SHP77 treated with DMSO at 0.1 percent for 48 hours (cell line): ENCODE measurements around the gene GPC5.
"Not testable (repeated sequence)": the region's sequence is repeated elsewhere in the genome, so short reads cannot be mapped to it uniquely, and the experiment has no call there.

Experiments used
- DNase-seq: peaks from one replicate; lab custom pipeline; 2025; lab: John Stamatoyannopoulos, UW

The GPC5 gene

DNA sequence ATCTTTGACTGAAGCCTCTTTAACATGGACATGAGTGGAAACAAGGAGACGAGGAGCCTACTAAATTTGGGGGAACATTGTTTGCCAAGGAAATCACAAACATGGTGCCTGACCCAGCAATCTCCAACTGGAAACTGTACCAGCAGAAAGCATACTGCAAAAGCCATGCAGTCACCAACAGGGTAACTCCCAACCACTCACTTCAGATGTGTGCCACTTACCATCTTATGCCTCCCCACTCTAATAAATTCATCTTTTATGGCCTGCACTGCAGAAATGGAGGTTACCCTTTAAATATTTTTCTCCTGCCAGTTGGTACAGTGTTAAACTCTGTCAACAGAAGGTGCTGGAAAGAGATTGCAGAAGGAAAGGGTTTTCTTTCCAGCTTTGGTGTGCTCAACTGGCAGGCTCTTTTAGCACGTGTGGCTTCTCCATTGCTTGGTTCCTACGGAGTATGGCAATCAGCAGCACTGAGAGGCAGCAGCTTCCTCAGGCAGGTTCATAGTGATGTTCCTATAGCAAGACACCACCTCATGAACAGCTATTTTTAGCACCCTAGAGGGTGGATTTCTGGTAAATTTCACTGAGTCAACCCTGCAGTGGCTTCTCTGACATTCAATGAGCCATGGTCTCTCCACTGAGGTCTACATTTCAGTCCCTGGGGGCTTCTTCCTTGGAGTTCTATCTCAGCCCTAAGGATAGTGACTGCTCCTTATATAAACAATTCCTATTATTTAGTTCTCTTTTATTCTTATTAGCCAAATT is 29.6 kb upstream of the GPC5 start:
- no peak for DNase-seq

- DNase-seq: no peak
Measured at GRCh38 chr13:91369441-91369831, 29.0 kb upstream of the GPC5 start.

DNA sequence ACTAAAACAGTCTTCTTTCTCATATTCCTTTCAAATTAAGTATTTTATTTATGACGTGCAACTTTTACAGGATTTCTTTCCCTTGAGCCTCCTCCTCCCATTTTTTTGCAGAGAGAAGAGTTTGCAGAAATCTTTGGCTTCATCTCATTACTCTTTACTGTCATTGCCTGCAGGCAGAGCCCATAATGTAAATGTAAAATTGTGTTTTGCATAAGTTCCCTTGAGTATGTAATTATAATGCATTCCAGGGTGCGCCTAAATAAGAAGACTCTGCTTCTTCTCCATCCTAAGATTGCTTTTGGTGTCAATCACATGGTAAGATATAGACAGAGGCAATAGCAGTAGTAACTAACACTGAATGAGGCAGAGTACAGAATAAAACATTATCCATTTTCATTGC is 27.9 kb upstream of the GPC5 start:
- no peak for DNase-seq

GRCh38 chr13:91372911-91373310 is 25.5 kb upstream of the GPC5 start:
- no peak for DNase-seq

- DNase-seq: no peak
Measured at GRCh38 chr13:91375116-91375729, 23.2 kb upstream of the GPC5 start.

DNA sequence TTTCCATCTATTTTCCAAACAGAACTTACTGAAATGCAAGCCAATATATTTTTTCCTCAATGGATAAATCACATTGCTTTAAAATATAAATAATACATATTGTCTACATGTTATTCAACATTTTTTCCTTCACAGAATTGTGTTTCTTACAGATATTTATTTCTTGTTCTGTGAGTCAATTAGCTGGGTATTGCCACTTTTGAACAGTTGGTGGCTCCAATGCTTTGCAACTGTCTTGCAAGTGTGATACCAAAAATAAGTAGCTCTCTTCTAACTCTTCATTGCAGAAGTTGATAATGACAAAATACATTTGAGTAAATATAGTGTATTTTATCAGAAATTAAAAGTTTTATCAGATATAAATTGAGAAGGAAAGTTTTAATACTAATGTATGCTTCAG is 17.1 kb upstream of the GPC5 start:
- DNase-seq: no peak

DNA sequence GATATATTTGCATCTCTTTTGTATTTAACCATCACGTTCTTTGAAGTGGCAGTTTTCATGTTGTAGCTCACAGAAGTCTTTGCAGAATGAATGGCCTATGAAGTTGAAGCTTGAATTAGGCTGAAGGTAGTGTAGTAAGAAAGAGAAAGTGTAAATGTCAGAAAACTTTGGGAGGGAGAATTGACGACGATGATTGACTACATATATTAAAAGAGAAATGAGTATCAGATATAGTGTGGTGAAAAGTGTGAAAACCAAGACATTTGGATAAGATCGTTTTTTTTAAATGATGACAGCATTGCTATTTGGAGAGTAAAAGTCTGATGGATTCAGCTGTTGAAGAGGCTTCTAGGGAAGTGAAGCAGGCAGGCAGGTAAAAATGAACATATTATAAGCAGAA is 14.6 kb upstream of the GPC5 start:
- DNase-seq: no peak

DNA sequence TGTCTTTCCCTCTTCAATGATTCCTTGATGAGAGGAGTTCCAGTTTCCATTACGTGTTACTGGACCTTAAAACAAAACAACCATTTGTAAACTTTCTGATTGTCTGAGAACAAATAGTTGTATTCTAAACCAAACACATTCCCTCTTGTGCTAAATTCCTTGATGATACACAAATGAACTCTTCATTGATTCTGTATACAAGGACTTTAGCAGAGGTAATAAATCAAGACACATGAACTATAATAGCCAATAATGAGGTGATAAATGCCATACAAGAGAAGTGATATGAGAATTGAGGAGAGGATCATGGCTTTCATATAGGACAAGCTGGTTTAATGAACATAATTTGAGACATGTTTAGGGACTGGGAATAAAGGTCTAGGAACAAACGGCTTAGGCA is 13.5 kb upstream of the GPC5 start:
- DNase-seq: no peak

GRCh38 chr13:91389186-91389585 is 9.2 kb upstream of the GPC5 start:
- no peak for DNase-seq

GRCh38 chr13:91397595-91397994 is 826 bp upstream of the GPC5 start:
- DNase-seq: no peak

DNA sequence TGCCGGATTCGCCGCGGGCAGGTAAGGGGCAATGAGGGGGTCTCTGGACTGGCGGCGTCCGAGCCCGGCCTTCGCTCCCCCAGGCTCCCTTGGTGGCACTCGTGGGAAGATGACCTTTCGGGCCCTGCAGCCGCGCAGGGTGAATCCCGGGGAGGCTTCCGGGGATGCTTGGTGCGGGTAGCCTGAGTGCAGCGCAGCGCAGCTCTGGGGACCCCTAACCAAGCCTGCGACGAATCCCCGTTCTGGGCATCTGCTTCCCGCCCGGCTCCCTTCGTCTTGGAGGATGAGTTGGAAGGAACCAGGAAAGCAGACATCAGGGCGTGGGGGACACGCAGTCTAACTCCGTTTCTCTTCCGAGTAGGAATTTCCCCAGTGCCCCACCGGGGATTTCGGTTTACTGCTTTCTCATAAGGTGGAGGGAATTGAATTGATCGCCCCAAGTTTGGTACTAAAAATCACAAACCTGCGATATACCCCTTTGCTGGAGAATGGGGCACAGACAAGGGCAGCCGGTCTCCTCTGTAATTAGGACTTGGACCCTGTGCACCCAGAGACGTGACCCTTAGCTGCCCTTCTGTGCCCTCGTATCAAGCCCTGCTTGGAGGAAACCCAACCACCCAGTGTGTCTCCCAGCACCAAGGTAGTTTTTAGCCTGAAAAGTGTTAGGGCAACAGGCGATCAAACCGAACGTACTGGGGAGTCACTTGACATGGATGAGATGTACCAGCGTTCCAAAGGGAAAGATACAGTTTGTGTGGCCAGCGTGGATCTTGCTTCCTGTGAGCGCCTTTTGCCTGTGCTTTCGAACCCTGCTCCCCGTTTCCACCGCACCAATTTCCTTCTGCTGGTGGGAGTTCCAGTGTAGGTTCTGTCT is 1.0 kb downstream of the GPC5 start:
- DNase-seq: no peak

DNA sequence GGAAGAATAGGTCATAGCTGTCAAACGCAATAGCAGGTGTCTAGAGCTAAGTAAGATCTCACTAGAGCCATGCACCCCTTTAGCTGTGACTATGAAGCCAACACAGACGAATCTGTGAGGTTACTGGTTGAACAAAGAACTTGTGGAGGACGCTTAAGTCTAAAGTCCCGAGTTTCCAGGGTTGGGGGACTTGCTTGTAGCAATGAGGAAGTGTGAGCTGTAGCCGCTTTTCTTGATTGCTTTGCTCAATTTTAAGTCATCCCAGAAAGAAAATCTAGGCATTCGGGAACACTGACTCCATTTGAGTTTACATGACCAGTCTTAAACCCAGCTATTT is 1.6 kb downstream of the GPC5 start:
- no peak for DNase-seq

GRCh38 chr13:91400671-91401070 is 2.2 kb downstream of the GPC5 start:
- DNase-seq: no peak

DNA sequence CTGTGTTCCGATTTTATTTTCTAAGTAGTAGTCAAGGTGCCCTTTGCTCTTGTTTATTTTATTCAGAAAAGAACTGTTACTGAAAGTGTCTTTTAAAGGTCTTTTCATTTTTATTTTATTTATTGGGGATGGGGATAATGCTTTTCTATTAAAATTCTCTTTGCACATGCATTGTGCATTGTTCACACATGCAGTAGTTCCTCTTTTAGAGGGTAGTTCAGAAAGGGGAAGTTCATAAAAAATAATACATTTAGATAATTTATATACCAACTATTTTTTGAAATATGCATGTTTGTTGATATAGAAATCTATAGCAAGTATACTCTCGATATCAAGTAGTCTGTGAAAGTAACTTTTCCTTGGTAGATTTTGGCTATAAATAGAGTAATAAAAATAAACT is 3.5 kb downstream of the GPC5 start:
- no peak for DNase-seq

DNA sequence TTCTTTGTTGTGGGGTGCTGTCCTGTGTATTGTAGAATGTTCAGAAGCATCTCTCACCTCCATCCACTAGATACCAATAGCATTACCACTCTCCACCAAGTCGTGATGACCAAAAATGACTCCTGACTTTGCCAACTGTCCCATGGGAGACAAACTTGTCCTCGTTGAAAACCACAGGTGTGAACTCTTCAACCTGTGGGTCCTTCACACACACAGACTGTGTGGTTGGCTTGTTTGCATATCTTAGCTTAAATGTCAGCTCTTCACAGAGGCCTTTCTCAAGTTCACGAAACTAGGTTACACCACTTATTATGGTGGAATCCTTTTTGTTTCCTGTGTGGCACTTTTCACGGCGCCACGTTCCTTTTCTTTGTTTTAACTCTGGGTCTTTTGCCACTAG is 6.8 kb downstream of the GPC5 start:
- no peak for DNase-seq

DNA sequence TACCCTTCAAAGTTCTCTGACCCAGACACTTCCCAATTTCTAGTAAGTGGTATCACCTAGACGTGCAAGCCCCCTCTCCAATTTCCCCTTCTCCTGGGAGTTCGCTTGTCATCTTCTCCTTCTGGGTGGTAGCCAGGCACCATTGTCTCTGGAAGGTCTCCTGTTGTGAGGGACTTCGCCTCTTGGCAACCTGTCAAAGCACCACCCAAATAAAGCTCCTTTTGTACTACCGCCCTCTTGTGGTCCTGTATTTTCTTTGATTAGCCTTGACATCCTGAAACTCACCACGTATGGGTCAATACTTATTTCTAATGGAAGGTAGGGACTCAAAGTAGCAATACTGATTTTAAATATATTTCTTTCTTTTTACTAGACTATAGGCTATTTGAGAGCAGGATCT is 8.2 kb downstream of the GPC5 start:
- peak; percentile 65 for DNase-seq

GRCh38 chr13:91408971-91409370 is 10.6 kb downstream of the GPC5 start:
- DNase-seq: no peak

DNA sequence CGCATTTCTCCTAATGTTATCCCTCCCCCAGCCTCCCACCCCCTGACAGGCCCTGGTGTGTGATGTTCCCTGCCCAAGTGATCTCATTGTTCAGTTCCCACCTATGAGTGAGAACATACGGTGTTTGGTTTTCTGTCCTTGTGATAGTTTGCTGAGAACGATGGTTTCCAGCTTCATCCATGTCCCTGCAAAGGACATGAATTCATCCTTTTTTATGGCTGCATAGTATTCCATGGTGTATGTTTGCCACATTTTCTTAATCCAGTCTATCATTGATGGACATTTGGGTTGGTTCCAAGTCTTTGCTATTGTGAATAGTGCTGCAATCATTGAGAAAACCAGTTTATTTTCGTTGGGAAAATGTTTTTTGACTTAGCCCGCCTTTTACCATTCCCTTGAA is 18.2 kb downstream of the GPC5 start:
- DNase-seq: not testable (repeated sequence)

GRCh38 chr13:91417660-91418325 is 19.4 kb downstream of the GPC5 start:
- DNase-seq: no peak

DNA sequence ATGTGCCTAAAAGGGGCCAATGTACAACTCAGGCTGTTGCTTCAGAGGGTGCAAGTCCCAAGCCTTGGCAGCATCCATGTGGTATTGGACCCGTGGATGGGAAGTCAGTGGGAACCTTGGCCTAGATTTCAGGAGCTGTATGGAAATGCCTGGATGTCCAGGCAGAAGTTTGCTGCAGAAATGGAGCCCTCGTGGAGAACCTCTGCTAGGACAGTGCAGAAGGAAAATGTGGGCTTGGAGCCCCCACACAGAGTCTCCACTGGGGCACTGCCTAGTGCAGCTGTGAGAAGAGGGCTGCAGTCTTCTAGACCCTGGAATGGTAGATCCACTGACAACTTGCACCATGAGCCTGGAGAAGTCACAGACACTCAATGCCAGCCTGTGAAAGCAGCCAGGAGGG is 28.5 kb downstream of the GPC5 start:
- DNase-seq: no peak

DNA sequence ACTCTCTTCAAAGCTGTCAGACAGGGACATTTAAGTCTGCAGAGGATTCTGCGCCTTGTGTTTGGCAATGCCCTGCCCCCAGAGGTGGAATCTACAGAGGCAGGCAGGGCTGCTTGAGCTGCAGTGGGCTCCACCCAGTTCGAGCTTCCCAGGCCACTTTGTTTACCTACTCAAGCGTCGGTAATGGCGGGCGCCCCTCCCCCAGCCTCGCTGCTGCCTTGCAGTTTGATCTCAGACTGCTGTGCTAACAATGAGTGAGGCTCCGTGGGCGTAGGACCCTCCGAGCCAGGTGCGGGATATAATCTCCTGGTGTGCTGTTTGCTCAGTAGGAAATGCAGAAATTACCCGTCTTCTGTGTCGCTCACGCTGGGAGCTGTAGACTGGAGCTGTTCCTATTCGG is 40.3 kb downstream of the GPC5 start:
- peak; percentile 89 for DNase-seq

- no peak for DNase-seq
Measured at GRCh38 chr13:91450913-91451312, 52.5 kb downstream of the GPC5 start.

DNA sequence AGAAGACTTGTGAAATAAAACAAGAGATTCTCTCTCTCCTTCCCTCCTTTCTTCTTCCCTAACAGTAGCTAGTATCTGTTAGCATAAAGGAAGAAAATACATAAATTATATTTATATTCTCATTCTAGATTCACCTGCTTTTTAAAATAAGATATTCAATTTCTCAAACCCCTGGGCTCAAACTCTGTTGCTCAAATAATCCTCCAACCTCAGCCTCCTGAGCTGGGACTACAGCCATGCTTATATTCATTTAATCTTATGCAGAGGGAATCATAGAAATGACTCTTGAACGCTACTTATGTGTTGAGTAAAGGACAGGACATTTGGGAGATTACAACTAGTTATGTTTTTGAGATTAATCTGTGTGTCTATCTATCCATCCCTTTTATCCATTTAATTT is 56.2 kb downstream of the GPC5 start:
- no peak for DNase-seq
